Ovary (tissue), 3 donors: ENCODE data around the gene PNMA8B.

Experiments used
- CTCF ChIP-seq, 3 donors: fragments of 450-650 bp in 2 of 3; fragments of 200-600 bp in 1 of 3; IDR thresholded peaks; one replicate each; pipeline versions ENCODE4 v1.5.1 to v1.8.0; 2016 to 2022; ENCODE audit warnings: antibody characterized with exemption in 3 of 3, mild to moderate bottlenecking in 1 of 3
- EP300 ChIP-seq: sonication (generic); formaldehyde crosslinking; IDR thresholded peaks from one replicate; pipeline ENCODE4 v1.6.1; 2017; ENCODE audit warnings: antibody characterized with exemption
- donor health status: DM: no; HTN: no; CAD: no.

- TF ChIP-seq CTCF (IDR thresholded peaks at IDR 0.05) (no peak), EP300 (no peak)
These were observed 46.4 kb downstream of the PNMA8B start for GRCh38 chr19:46449228-46449627.
